Uterus (tissue), 2 donors: Measurements from ENCODE around the gene KRTAP10-9.

Experiments used
- CTCF ChIP-seq, 4 experiments: fragments of 200-600 bp in 2 of 4; fragments of 450-650 bp in 2 of 4; sonication (generic) in 2 of 4; IDR thresholded peaks; one replicate each; pipeline ENCODE4 v1.5.1; 2016 to 2019; ENCODE audit warnings: antibody characterized with exemption in 4 of 4, mild to moderate bottlenecking in 2 of 4, moderate library complexity in 1 of 4
- POLR2A ChIP-seq, 2 donors: fragments of 450-650 bp; IDR thresholded peaks; one replicate each; pipeline ENCODE4 v1.6.1; 2016; ENCODE audit warnings: antibody characterized with exemption in 2 of 2, mild to moderate bottlenecking in 1 of 2, moderate library complexity in 1 of 2

DNA sequence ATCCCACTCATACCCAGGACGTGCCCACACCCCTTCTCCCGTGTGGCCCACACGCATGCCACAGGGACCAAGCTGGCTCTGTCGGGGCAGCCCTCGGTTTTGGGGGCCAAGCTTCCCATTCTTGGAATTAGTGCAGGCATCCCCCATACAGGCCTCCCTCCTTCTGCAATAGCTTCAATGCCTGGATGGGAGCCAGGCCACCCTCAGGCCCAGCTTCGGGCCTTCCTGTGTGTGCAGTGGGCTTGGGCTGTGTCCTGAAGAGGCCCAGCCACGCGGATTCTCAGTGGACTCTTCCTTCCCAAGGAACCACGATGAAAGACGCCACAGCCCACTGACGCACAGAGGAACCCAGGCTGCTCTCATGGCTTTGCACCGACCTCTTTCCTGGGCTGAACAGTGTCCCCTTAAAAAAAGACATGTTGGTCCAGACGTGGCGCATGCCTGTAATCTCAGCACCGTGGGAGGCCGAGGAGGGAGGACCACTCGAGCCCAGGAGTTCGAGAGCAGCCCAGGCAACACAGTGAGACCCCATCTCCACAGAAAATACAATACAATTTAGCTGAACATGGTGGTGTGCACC is 22.7 kb downstream of the KRTAP10-9 start:
- TF ChIP-seq CTCF (IDR thresholded peaks at IDR 0.05) (no peak), POLR2A (IDR thresholded peaks at IDR 0.05) (no peak)
